Fibroblast of skin of scalp (primary cell): ENCODE results near the gene ACAP2.
"Not testable (repeated sequence)": the region's sequence is repeated elsewhere in the genome, so short reads cannot be mapped to it uniquely, and the experiment has no call there.

Experiments used
- DNase-seq: peaks from one replicate; pipeline ENCODE4 v3.0.0-alpha.2; 2013

Gene ACAP2

GRCh38 chr3:195240171-195240701 is 202.6 kb downstream of the ACAP2 start:
- no peak for DNase-seq

- no peak for DNase-seq
Measured at GRCh38 chr3:195239121-195239520, 203.7 kb downstream of the ACAP2 start.

- peak; percentile 50 for DNase-seq
Measured at GRCh38 chr3:195238586-195239118, 204.2 kb downstream of the ACAP2 start.

GRCh38 chr3:195238081-195238571 is 204.7 kb downstream of the ACAP2 start:
- DNase-seq = no peak

- no peak for DNase-seq
Measured at GRCh38 chr3:195236801-195237570, 205.8 kb downstream of the ACAP2 start.

GRCh38 chr3:195236076-195236798 is 206.6 kb downstream of the ACAP2 start:
- no peak for DNase-seq

GRCh38 chr3:195230244-195230643 is 212.6 kb downstream of the ACAP2 start:
- DNase-seq = no peak

- DNase-seq = not testable (repeated sequence)
Measured at GRCh38 chr3:195228886-195229285, 213.9 kb downstream of the ACAP2 start.

- DNase-seq = no peak
Measured at GRCh38 chr3:195227871-195228270, 214.9 kb downstream of the ACAP2 start.

- peak; percentile 40 for DNase-seq
Measured at GRCh38 chr3:195226900-195227447, 215.8 kb downstream of the ACAP2 start.

GRCh38 chr3:195226445-195226844 is 216.4 kb downstream of the ACAP2 start:
- DNase-seq = no peak

- DNase-seq = no peak
Measured at GRCh38 chr3:195224980-195225580, 217.7 kb downstream of the ACAP2 start.
